GM15510 (cell line): Measurements from ENCODE around the gene RPL37.

Source experiments
- POLR2A ChIP-seq: IDR thresholded peaks from 3 replicates; pipeline ENCODE4 v1.6.1; 2011; ENCODE audit warnings: borderline replicate concordance; ENCODE audit not compliant: insufficient read length; ENCODE audit errors: extremely low read depth

RPL37 gene

GRCh38 chr5:40825461-40826043 is 9.5 kb downstream of the RPL37 start:
- peak; percentile 16 for TF ChIP-seq POLR2A

- no peak for TF ChIP-seq POLR2A
These were observed 11.6 kb downstream of the RPL37 start for GRCh38 chr5:40823459-40823858.

- TF ChIP-seq POLR2A: no peak
These were observed 21.2 kb downstream of the RPL37 start for GRCh38 chr5:40813698-40814281.

GRCh38 chr5:40812125-40812524 is 22.9 kb downstream of the RPL37 start:
- no peak for TF ChIP-seq POLR2A

- TF ChIP-seq POLR2A: no peak
These were observed 33.1 kb downstream of the RPL37 start for GRCh38 chr5:40801771-40802562.

GRCh38 chr5:40799258-40799657 is 35.8 kb downstream of the RPL37 start:
- no peak for TF ChIP-seq POLR2A

- TF ChIP-seq POLR2A: no peak
These were observed 36.2 kb downstream of the RPL37 start for GRCh38 chr5:40798801-40799210.

- TF ChIP-seq POLR2A: peak; percentile 76
These were observed 36.8 kb downstream of the RPL37 start, which contains the start of gene PRKAA1 for GRCh38 chr5:40798012-40798800. Gene PRKAA1 (minus strand): TSS chr5:40798374. CDS start chr5:40798189, 185 bp downstream.

GRCh38 chr5:40797273-40798011 is 37.6 kb downstream of the RPL37 start:
- TF ChIP-seq POLR2A: no peak

GRCh38 chr5:40796487-40796889 is 38.5 kb downstream of the RPL37 start:
- TF ChIP-seq POLR2A: no peak

GRCh38 chr5:40791715-40792139 is 43.3 kb downstream of the RPL37 start:
- no peak for TF ChIP-seq POLR2A

GRCh38 chr5:40790947-40791593 is 44.0 kb downstream of the RPL37 start:
- TF ChIP-seq POLR2A: no peak

GRCh38 chr5:40787986-40788385 is 47.0 kb downstream of the RPL37 start:
- TF ChIP-seq POLR2A: no peak

- no peak for TF ChIP-seq POLR2A
These were observed 50.1 kb downstream of the RPL37 start for GRCh38 chr5:40784916-40785315.

GRCh38 chr5:40784027-40784653 is 50.9 kb downstream of the RPL37 start:
- TF ChIP-seq POLR2A: no peak
